ENCODE results near the gene OVAAL. TPM values are rescaled to one million over a fixed set of nuclear protein-coding genes. Genes with fewer than 3 reads are reported as not detected.

Gene OVAAL
- not detected in 2 replicates for total RNA-seq

DNA sequence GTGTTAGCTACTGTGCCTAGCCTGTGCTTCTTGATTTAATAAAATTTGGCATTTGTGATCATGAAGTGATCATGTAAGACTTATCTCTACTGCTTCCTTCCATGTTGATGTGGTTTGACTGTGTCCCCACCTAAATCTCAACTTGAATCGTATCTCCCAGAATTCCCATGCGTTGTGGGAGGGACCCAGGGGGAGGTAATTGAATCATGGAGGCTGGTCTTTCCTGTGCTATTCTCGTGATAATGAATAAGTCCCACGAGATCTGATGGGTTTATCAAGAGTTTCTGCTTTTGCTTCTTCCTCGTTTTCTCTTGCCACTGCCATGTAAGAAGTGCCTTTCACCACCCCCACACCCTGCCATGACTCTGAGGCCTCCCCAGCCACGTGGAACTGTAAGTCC, at the start of gene OVAAL:
Gene OVAAL (plus strand): TSS at position 301 of the 400 bp plus-strand sequence.

Other genes starting within 250 kb of the OVAAL start
- 61.1 and 62.9 TPM in 2 replicates for gene ACBD6, start 56.4 kb upstream of the OVAAL start, total RNA-seq
- 24.0 and 28.8 TPM in 2 replicates for gene XPR1, start 73.1 kb downstream of the OVAAL start, total RNA-seq

Measured in aortic smooth muscle cell (primary cell).